ENCODE data around the gene SEZ6. TPM values are rescaled to one million over a fixed set of nuclear protein-coding genes. Genes with fewer than 3 reads are reported as not detected.

The SEZ6 gene
- total RNA-seq, 1 experiment from 2014 or later: not detected

- H3K27me3 ChIP-seq (ENCODE audit: insufficient read depth, low read depth): peaks cover 73% of the 10 kb centered on the region
- no peaks in the 10 kb centered on the region for H3K36me3 ChIP-seq (ENCODE audit: low read depth)
- CTCF ChIA-PET: no interaction called here
- H3K4me2 ChIP-seq: no peak overlapping the region
- H4K20me1 ChIP-seq (ENCODE audit: insufficient read depth): no peaks in the 10 kb centered on the region
- H3K4me3 ChIP-seq: no peak overlapping the region
- no peak for DNase-seq
- TF ChIP-seq CTCF (conservative IDR thresholded peaks at IDR 0.05): no peak
- no peak for TF ChIP-seq EZH2 (IDR thresholded peaks at IDR 0.05; ENCODE audit: low read depth)
- POLR2A ChIA-PET (ENCODE audit: unreplicated experiment): interaction anchor here (0.6 kb wide), 1 partner anchor 19 kb away, joined by 3 read pairs; no protein-coding TSS in a partner anchor
- no TSS peak for BruUV-seq (replicated peaks)
- H3K79me2 ChIP-seq (ENCODE audit: low read depth): no peaks in the 10 kb centered on the region
- H3K9me2 ChIP-seq (ENCODE audit: insufficient read depth): no peaks in the 10 kb centered on the region
- 0 out of 2 replicates have a peak, but pooled peaks cover 4% of the 10 kb centered on the region for H3K4me1 ChIP-seq (replicated peaks; ENCODE audit: insufficient read depth)
- H2AFZ ChIP-seq: no peak overlapping the region
- no peak overlapping the region for H3K27ac ChIP-seq
- H3K9me3 ChIP-seq (ENCODE audit: insufficient read depth, low read depth): no peaks in the 10 kb centered on the region
- intact Hi-C loops (cut with micrococcal nuclease; ENCODE audit: unreplicated experiment): no loop called here
- no peaks in the 10 kb centered on the region for H3F3A ChIP-seq (ENCODE audit: insufficient read depth, low read depth)
These were observed 6.6 kb downstream of the SEZ6 start for GRCh38 chr17:28999206-28999605.

GRCh38 chr17:28997806-28998205 is 8.0 kb downstream of the SEZ6 start:
- CTCF ChIA-PET: no interaction called here

GRCh38 chr17:28996554-28997096 is 9.2 kb downstream of the SEZ6 start:
- no TSS peak for BruUV-seq (replicated peaks)
- H2AFZ ChIP-seq: no peak overlapping the region
- H3K4me1 ChIP-seq (replicated peaks; ENCODE audit: insufficient read depth): 0 out of 2 replicates have a peak, but pooled peaks cover 4% of the 10 kb centered on the region
- no peaks in the 10 kb centered on the region for H4K20me1 ChIP-seq (ENCODE audit: insufficient read depth)
- POLR2A ChIA-PET (ENCODE audit: unreplicated experiment): no interaction called here
- no peak for DNase-seq
- no peaks in the 10 kb centered on the region for H3K79me2 ChIP-seq (ENCODE audit: low read depth)
- intact Hi-C loops (cut with micrococcal nuclease; ENCODE audit: unreplicated experiment): no loop called here
- H3K4me2 ChIP-seq: no peak overlapping the region
- no peak overlapping the region for H3K27ac ChIP-seq
- CTCF ChIA-PET: no interaction called here
- no peak for TF ChIP-seq EZH2 (IDR thresholded peaks at IDR 0.05; ENCODE audit: low read depth)
- no peak for TF ChIP-seq CTCF (conservative IDR thresholded peaks at IDR 0.05)
- no peaks in the 10 kb centered on the region for H3K9me3 ChIP-seq (ENCODE audit: insufficient read depth, low read depth)
- peaks cover 47% of the 10 kb centered on the region for H3K27me3 ChIP-seq (ENCODE audit: insufficient read depth, low read depth)
- H3K4me3 ChIP-seq: no peak overlapping the region
- H3F3A ChIP-seq (ENCODE audit: insufficient read depth, low read depth): no peaks in the 10 kb centered on the region
- no peaks in the 10 kb centered on the region for H3K36me3 ChIP-seq (ENCODE audit: low read depth)
- H3K9me2 ChIP-seq (ENCODE audit: insufficient read depth): no peaks in the 10 kb centered on the region

More at GRCh38 chr17:28997806-28998205, 8.0 kb downstream of the SEZ6 start:
- Histone ChIP-seq H3K4me2 (no peak overlapping the region), H3K79me2 (ENCODE audit: low read depth) (no peaks in the 10 kb centered on the region), H3K4me1 (replicated peaks; ENCODE audit: insufficient read depth) (0 out of 2 replicates have a peak, but pooled peaks cover 4% of the 10 kb centered on the region), H4K20me1 (ENCODE audit: insufficient read depth) (no peaks in the 10 kb centered on the region), H3F3A (ENCODE audit: insufficient read depth, low read depth) (no peaks in the 10 kb centered on the region), H3K27ac (no peak overlapping the region), H3K27me3 (ENCODE audit: insufficient read depth, low read depth) (peaks cover 59% of the 10 kb centered on the region), H3K4me3 (no peak overlapping the region), H3K36me3 (ENCODE audit: low read depth) (no peaks in the 10 kb centered on the region), H3K9me3 (ENCODE audit: insufficient read depth, low read depth) (no peaks in the 10 kb centered on the region), H2AFZ (no peak overlapping the region), H3K9me2 (ENCODE audit: insufficient read depth) (no peaks in the 10 kb centered on the region)
- intact Hi-C loops (cut with micrococcal nuclease; ENCODE audit: unreplicated experiment): no loop called here
- BruUV-seq (replicated peaks): no TSS peak
- no peak for DNase-seq
- POLR2A ChIA-PET (ENCODE audit: unreplicated experiment): no interaction called here
- no peak for TF ChIP-seq CTCF (conservative IDR thresholded peaks at IDR 0.05)
- no peak for TF ChIP-seq EZH2 (IDR thresholded peaks at IDR 0.05; ENCODE audit: low read depth)

Data from PC-9 (cell line).